Esophagus squamous epithelium (tissue), 5 donors: ENCODE results near the gene MLLT3. TPM values are rescaled to one million over a fixed set of nuclear protein-coding genes. Genes with fewer than 3 reads are reported as not detected.

Source experiments
- DNase-seq: peaks from one replicate; lab custom pipeline; 2025; lab: John Stamatoyannopoulos, UW
- H3K27ac ChIP-seq, 4 donors: fragments of 200-600 bp; sonication (generic); one replicate each; pipeline ENCODE4 v1.5.1; 2016 to 2019; ENCODE audit warnings: mild to moderate bottlenecking in 1 of 4
- H3K27me3 ChIP-seq, 4 donors: fragments of 200-600 bp; sonication (generic); 1 replicate in 3 of 4; 2 replicates in 1 of 4; pipeline versions ENCODE4 v1.5.1 to v1.6.0; 2017 to 2021; ENCODE audit warnings: antibody characterized with exemption in 1 of 4
- H3K36me3 ChIP-seq, 3 donors: fragments of 200-600 bp; sonication (generic); one replicate each; pipeline ENCODE4 v1.5.1; 2016 to 2019
- H3K4me1 ChIP-seq, 3 donors: fragments of 200-600 bp; sonication (generic); one replicate each; pipeline ENCODE4 v1.5.1; 2017 to 2019
- H3K4me3 ChIP-seq, 4 donors: fragments of 200-600 bp; sonication (generic); 1 replicate in 3 of 4; 2 replicates in 1 of 4; pipeline ENCODE4 v1.5.1; 2016 to 2019; ENCODE audit warnings: mild to moderate bottlenecking in 2 of 4, moderate library complexity in 1 of 4
- H3K9me3 ChIP-seq, 3 donors: fragments of 200-600 bp; sonication (generic); one replicate each; pipeline ENCODE4 v1.5.1; 2016 to 2019
- POLR2A ChIP-seq, 4 donors: fragments of 450-650 bp; IDR thresholded peaks; one replicate each; pipeline ENCODE4 v1.6.1; 2017; ENCODE audit warnings: antibody characterized with exemption in 4 of 4, mild to moderate bottlenecking in 4 of 4, moderate library complexity in 3 of 4
- WGBS, 2 donors: methylation state at CpG; one replicate each; pipeline ENCODE4 v1.1.5; 2018; 5-methylcytosine and 5-hydroxymethylcytosine counted together
- intact Hi-C: fragments of 100-400 bp; cut with DNase I; formaldehyde crosslinking; loops from one replicate; pipeline ENCODE4 v1.15.0; 2022
- total RNA-seq, 4 donors: library from RNA; depleted of rRNA; stranded (reverse); fragments of >200 nt; gene quantifications; one replicate each; pipeline ENCODE4 v1.1.0, GENCODE V29; 2016
- TF ChIP-seq, protein P1 (sequence below), 6 experiments: fragments of 450-650 bp in 4 of 6; fragments of 200-600 bp in 2 of 6; sonication (generic) in 2 of 6; IDR thresholded peaks; one replicate each; pipeline ENCODE4 v1.5.1; 2016 to 2019; ENCODE audit warnings: antibody characterized with exemption in 6 of 6, mild to moderate bottlenecking in 4 of 6, moderate library complexity in 4 of 6
- donor health status: DM: yes; HTN: yes; CAD: no.

The MLLT3 gene
- total RNA-seq, 4 donors from 2014 or later: 8.2 to 21.5 (median 8.6) TPM

DNA sequence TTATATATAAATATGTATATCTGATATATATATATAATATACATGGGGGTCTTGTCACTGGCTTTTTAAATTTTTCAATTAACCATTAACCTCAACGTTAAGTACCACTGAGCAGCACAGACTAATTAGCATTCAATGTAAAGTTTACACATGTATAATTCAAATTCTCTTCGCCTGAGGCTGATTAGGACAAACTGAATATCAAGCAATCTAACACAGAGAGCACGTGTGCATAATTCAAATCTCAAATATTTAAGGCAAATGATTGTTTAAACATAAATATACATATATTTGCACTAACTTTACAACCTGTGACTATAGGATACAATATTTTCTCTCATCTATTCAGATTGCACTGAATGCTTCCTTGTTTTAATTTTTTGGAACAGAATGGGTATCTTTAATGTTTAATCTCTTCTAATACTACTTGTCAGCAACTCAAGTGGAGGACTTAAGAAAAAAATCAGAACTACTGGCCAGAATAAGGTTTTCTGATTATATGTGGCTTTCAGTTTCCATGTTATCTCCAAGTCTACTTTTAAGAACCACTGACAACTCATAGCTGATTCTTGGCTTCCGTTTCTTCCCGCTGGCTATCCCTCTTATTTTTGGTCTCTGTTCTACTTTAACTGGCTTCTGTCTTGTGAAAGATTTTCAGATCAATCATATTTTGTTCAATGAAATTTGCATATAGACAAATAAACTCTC is 204.8 kb downstream of the MLLT3 start:
- Histone ChIP-seq H3K9me3 (no peaks in the 10 kb centered on the region), H3K4me3 (no peak overlapping the region), H3K27me3 (no peaks in the 10 kb centered on the region), H3K27ac (no peak overlapping the region), H3K4me1 (no peaks in the 10 kb centered on the region), H3K36me3 (peaks cover 0 to 10% (median 0%) of the 10 kb centered on the region in 3 donors)
- 76 to 84% methylated on average over 5 of the region's 5 CpGs for WGBS, 2 donors
- DNase-seq: no peak
- TF ChIP-seq, protein P1, sequence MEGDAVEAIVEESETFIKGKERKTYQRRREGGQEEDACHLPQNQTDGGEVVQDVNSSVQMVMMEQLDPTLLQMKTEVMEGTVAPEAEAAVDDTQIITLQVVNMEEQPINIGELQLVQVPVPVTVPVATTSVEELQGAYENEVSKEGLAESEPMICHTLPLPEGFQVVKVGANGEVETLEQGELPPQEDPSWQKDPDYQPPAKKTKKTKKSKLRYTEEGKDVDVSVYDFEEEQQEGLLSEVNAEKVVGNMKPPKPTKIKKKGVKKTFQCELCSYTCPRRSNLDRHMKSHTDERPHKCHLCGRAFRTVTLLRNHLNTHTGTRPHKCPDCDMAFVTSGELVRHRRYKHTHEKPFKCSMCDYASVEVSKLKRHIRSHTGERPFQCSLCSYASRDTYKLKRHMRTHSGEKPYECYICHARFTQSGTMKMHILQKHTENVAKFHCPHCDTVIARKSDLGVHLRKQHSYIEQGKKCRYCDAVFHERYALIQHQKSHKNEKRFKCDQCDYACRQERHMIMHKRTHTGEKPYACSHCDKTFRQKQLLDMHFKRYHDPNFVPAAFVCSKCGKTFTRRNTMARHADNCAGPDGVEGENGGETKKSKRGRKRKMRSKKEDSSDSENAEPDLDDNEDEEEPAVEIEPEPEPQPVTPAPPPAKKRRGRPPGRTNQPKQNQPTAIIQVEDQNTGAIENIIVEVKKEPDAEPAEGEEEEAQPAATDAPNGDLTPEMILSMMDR (IDR thresholded peaks at IDR 0.05): no peak
- TF ChIP-seq POLR2A (IDR thresholded peaks at IDR 0.05): no peak
- intact Hi-C loops: no loop called here

DNA sequence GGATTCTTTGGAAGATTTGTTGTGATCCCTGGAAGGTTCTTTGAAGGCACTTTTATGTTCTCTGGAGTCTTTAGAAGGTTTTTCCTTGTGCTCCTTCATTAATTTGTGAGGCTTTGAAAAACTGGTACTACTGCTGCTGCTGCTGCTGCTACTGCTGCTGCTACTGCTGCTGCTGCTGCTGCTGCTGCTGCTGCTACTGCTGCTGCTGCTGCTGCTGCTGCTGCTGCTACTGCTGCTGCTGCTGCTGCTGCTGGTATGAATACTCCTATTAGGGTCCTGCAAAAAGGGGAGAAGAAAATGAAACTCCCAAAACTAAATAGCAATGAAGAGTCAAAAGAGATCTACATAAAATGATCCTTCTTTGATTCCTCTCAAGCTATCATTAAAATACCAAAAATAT is 208.1 kb downstream of the MLLT3 start:
- intact Hi-C loops: no loop called here
- Histone ChIP-seq H3K36me3 (peaks cover 0 to 12% (median 0%) of the 10 kb centered on the region in 3 donors), H3K27me3 (no peaks in the 10 kb centered on the region), H3K9me3 (no peaks in the 10 kb centered on the region), H3K27ac (no peak overlapping the region), H3K4me3 (no peak overlapping the region), H3K4me1 (no peaks in the 10 kb centered on the region)
- TF ChIP-seq POLR2A (IDR thresholded peaks at IDR 0.05): no peak
- TF ChIP-seq, protein P1 (IDR thresholded peaks at IDR 0.05): no peak
- DNase-seq: no peak

DNA sequence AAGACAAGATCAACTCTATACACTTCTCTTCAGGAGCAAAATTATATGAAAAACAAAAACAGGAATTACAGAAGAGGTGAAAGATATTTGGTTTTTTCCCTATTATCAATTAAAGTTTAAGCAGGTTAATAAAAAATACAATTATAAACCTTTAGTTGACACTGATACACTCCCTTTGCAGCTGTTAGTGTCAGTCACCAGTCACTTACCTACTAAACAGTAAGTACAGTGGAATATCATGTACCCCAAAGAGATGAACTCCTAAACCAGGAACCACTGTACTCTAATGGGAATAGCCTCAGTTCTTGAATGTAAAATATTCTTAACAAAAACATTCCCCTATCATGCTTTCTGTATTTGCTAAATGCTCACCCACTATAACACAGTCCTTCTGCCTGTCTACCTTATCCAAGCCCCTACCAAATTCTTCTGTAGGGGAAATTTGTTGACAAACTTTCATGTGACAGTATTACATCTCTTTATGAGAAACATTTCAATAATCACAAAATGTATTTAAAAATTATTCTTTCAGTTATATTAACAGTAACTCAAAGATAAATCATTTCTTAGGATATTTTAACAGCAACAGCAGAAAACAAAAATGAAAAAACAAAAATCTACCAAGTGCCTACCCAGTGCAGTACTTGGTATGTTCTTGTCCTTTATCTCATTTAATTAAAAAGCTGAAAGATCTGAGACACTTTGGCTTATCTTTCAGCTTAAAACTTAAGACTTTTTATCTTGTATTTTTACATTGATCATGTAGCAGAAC is 212.8 kb downstream of the MLLT3 start:
- intact Hi-C loops: no loop called here
- Histone ChIP-seq H3K36me3 (peaks cover 0 to 12% (median 0%) of the 10 kb centered on the region in 3 donors), H3K9me3 (no peaks in the 10 kb centered on the region), H3K4me3 (no peak overlapping the region), H3K27me3 (no peaks in the 10 kb centered on the region), H3K4me1 (no peaks in the 10 kb centered on the region), H3K27ac (no peak overlapping the region)
- DNase-seq: no peak
- TF ChIP-seq, protein P1 (IDR thresholded peaks at IDR 0.05): no peak
- no peak for TF ChIP-seq POLR2A (IDR thresholded peaks at IDR 0.05)

DNA sequence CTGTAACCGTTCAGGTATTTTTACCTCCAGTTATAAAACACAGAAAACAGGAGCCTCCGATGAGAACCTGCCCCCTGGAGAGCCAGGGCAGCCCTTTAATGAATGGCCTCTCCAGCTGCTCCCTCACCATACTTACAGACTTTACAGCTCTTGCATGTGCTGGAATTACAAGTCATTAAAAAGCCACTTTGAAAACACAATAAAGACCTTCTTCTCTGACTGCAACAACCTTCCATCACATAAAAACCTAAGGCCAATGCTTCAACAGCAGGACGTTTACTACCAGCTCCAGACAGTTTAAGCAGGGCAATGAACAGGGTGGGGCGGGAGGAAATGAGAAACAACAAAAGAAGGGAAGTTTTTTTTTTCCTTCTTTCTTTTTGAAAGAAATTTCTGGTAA is 213.8 kb downstream of the MLLT3 start:
- WGBS, 2 donors: 42 to 60% methylated on average over 4 of the region's 4 CpGs
- Histone ChIP-seq H3K36me3 (peaks cover 0 to 5% (median 0%) of the 10 kb centered on the region in 3 donors), H3K9me3 (no peaks in the 10 kb centered on the region), H3K27me3 (no peaks in the 10 kb centered on the region), H3K4me3 (no peak overlapping the region), H3K27ac (no peak overlapping the region), H3K4me1 (no peaks in the 10 kb centered on the region)
- intact Hi-C loops: no loop called here
- no peak for TF ChIP-seq POLR2A (IDR thresholded peaks at IDR 0.05)
- TF ChIP-seq, protein P1 (IDR thresholded peaks at IDR 0.05): no peak
- no peak for DNase-seq

DNA sequence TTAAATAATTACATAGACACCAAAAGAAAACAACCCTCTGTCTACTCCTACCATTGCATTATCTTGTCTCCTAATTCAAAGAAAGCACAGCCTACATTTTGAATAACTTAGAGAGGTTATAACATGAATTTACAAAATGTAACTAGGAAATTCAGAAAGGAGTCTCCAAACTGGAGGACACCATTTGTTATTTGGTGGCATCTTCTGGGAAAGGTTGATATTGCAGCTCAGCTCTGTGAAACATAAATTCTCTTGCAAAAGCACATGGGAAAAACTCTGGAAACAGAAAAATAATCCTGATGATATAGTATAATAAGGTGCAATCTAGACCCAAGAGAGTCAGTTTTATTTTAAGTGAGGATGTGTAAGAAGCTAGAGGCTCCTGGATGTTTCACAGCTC is 215.3 kb downstream of the MLLT3 start:
- H3K27ac ChIP-seq: no peak overlapping the region
- no peak for DNase-seq

More for the DNA sequence above, 215.3 kb downstream of the MLLT3 start:
- Histone ChIP-seq H3K9me3 (no peaks in the 10 kb centered on the region), H3K4me1 (no peaks in the 10 kb centered on the region), H3K36me3 (no peaks in the 10 kb centered on the region), H3K4me3 (no peak overlapping the region), H3K27me3 (no peaks in the 10 kb centered on the region)
- TF ChIP-seq POLR2A (IDR thresholded peaks at IDR 0.05): no peak
- TF ChIP-seq, protein P1 (IDR thresholded peaks at IDR 0.05): no peak
- intact Hi-C loops: no loop called here
